ENCODE results near the gene LFNG.
A peak's percentile ranks its signal among the peaks of the same experiment; 100 is the strongest.

LFNG gene

GRCh38 chr7:2517678-2518507 lies 1.7 kb upstream of the LFNG start:
- no peak for DNase-seq (ENCODE audit: low spot score)

- no peak for DNase-seq (ENCODE audit: low spot score)
Observed at GRCh38 chr7:2518737-2519118, 846 bp upstream of the LFNG start.

GRCh38 chr7:2520131-2520760 lies 672 bp downstream of the LFNG start:
- DNase-seq (ENCODE audit: low spot score), result no peak

- DNase-seq (ENCODE audit: low spot score), result no peak
Observed at GRCh38 chr7:2520761-2521290, 1.3 kb downstream of the LFNG start.

- no peak for DNase-seq (ENCODE audit: low spot score)
Observed at GRCh38 chr7:2521341-2521745, 1.8 kb downstream of the LFNG start.

- DNase-seq (ENCODE audit: low spot score), result no peak
Observed at GRCh38 chr7:2521952-2522591, 2.5 kb downstream of the LFNG start.

- DNase-seq (ENCODE audit: low spot score), result no peak
Observed at GRCh38 chr7:2522780-2523433, 3.3 kb downstream of the LFNG start.

- no peak for DNase-seq (ENCODE audit: low spot score)
Observed at GRCh38 chr7:2523461-2523936, 3.9 kb downstream of the LFNG start.

GRCh38 chr7:2523941-2524807 lies 4.6 kb downstream of the LFNG start:
- peak; percentile 95 for DNase-seq (ENCODE audit: low spot score)

GRCh38 chr7:2524808-2525657 lies 5.5 kb downstream of the LFNG start:
- DNase-seq (ENCODE audit: low spot score), result no peak

- no peak for DNase-seq (ENCODE audit: low spot score)
Observed at GRCh38 chr7:2525658-2526630, 6.4 kb downstream of the LFNG start.

GRCh38 chr7:2526659-2527504 lies 7.3 kb downstream of the LFNG start:
- no peak for DNase-seq (ENCODE audit: low spot score)

GRCh38 chr7:2527505-2528467 lies 8.2 kb downstream of the LFNG start:
- DNase-seq (ENCODE audit: low spot score), result no peak

GRCh38 chr7:2528481-2529095 lies 9.0 kb downstream of the LFNG start:
- DNase-seq (ENCODE audit: low spot score), result no peak

GRCh38 chr7:2529161-2530070 lies 9.8 kb downstream of the LFNG start:
- DNase-seq (ENCODE audit: low spot score), result peak; percentile 70

Data from pons (tissue), 1 donor.